ENCODE data around the gene DRAM1.
"Not testable (repeated sequence)": the region's sequence is repeated elsewhere in the genome, so short reads cannot be mapped to it uniquely, and the experiment has no call there.

The DRAM1 gene

GRCh38 chr12:101906226-101906625, 28.8 kb downstream of the DRAM1 start:
- no peak for DNase-seq
- TF ChIP-seq GATA1 (IDR thresholded peaks at IDR 0.05; ENCODE audit: low read depth, low read length) (no peak), POLR2A (IDR thresholded peaks at IDR 0.05; ENCODE audit: low read length) (no peak)

DNA sequence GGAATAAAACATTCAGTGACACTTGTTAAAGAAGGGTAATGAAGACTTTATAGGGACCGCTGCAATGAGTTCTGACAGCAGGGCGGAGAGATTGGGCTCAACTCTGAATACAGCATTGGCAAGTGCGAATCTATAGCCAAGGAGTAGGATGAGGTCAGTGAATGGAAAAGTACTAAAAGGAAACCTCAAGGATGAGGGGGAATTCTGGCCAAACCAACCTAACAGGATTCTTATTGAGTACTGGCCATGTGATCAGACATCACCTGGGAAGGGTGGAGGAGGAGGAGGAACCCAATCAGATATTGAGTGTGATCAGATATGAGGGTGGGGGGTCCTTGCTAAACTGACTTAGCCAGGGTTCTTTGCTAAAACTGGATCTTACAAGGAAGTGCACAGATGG, 31.0 kb downstream of the DRAM1 start:
- TF ChIP-seq POLR2A (IDR thresholded peaks at IDR 0.05; ENCODE audit: low read length) (no peak), GATA1 (IDR thresholded peaks at IDR 0.05; ENCODE audit: low read depth, low read length) (no peak)
- no peak for DNase-seq

DNA sequence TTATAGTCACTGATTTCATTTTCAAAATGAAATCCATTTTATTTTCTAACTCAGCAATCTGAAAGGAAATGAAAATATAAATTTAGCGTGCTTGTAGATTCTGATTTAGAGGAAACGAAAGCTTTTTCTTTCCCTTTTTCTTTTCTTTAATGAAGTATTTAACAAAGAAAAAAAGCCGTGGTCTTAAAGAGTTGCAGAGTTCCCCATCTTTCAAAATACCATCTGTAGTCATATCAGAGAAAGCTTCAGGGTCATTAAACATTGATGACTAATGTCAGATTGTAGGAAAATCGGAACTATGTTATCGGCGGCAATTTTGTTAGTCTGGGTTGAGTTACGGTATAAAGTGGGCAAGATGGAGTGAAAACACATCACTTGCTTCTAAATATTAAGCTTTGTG, 32.3 kb downstream of the DRAM1 start:
- DNase-seq, result no peak
- TF ChIP-seq GATA1 (IDR thresholded peaks at IDR 0.05; ENCODE audit: low read depth, low read length) (no peak), POLR2A (IDR thresholded peaks at IDR 0.05; ENCODE audit: low read length) (no peak)

DNA sequence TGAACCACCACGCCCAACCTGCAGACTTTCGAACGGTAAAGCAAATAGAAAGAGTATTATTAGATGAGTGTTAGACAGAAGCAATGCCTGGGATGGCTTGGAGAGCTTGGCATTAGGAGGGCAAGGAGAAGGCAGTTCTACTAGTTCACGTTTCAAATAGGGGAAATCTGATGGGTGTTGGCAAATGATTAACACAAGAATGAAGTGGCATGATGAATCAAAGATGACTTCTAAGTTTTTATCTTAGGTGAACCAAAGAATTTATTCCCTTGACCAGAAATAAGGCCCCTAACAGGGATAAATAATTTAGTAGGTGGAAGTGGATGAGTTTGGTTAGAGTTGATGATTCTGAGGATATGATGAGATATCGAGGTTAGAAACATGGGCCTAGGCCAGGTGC, 38.5 kb downstream of the DRAM1 start:
- TF ChIP-seq GATA1 (IDR thresholded peaks at IDR 0.05; ENCODE audit: low read depth, low read length) (no peak), POLR2A (IDR thresholded peaks at IDR 0.05; ENCODE audit: low read length) (no peak)
- DNase-seq, result no peak

DNA sequence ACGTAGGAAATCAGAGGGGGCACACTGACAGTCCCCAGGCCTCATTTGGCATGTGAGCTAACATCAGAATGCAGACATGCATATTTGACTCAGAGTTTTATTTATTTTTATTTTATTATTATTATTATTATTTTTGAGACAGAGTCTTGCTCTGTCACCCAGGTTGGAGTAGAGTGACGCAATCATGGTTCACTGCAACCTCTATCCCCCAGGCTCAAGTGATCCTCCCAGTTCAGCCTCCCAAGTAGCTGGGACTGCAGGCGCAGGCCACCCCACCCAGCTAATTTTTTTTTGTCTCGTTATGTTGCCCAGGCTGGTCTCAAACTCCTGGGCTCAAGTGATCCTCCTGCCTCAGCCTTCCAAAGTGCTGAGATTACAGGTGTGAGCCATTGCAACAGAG, 41.4 kb downstream of the DRAM1 start:
- DNase-seq, result not testable (repeated sequence)

DNA sequence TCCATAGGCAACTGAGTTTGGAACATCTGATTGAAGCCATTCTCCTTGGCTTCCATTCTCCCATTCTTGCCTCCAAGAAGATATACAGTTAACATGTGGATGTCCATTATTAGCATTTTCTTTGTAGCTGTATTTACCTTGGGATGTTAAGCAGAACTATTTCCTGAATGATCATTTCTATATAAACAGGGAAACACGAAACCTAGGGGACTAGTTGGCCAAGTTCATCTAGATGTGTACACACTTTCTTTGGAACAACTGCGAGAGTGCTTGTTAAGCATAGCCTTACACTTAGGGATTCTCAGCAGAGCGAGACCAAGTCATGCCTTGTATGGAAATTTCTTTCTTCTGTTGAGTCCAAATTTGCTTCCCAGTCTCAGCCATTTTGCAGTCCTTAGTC, 42.1 kb downstream of the DRAM1 start:
- no peak for TF ChIP-seq GATA1 (IDR thresholded peaks at IDR 0.05; ENCODE audit: low read depth, low read length)
- no peak for TF ChIP-seq POLR2A (IDR thresholded peaks at IDR 0.05; ENCODE audit: low read length)
- no peak for DNase-seq

DNA sequence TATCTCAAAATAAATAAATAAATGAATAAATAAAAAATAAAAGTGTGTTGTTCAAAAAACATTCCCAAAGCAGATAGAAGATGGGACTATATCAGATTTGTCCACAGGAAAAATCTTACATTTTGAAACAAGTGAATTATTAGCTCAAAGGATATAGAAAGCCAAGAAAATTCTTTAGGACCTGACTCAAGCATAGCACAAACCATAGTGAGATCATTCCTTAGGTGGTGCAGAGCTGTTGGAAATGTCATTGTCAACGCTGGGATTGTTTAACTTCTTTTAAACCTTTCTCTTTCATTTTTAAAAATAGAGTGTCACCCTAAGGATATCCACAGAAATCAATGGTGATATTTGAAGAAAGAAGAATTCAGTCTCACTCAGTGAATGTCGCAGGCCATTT, 43.5 kb downstream of the DRAM1 start:
- no peak for DNase-seq
- TF ChIP-seq GATA1 (IDR thresholded peaks at IDR 0.05; ENCODE audit: low read depth, low read length) (no peak), POLR2A (IDR thresholded peaks at IDR 0.05; ENCODE audit: low read length) (no peak)

DNA sequence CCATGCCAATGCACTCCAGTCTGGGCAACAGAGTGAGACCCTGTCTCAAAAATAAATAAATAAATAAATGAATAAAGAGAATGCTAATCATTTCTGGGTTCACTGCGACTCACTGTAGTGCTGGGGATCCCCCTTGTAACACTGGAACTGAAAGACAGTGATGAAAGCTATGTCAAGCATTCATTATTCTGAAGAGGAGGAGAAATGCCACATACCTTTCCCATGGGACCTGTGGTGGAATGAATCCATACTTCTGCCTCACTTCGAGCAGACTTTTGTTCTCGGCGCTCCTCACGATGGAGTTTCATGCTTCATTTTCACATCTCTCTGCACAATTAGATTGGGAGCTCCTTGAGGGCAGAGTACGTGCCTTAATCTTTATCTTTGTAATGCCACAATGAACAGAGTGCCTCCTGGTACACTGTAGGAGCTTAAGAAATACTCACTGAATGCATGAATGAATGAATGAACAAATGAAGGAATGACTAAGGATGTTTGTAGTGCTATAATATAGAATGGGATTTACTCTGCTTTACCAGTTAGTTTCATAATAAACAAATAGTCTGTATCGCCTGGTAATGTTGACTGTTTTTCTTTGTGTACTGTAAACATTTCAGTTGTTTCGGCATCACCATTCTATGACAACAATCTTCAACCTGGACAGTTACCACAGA, 45.8 kb downstream of the DRAM1 start:
- DNase-seq, result no peak
- no peak for TF ChIP-seq GATA1 (IDR thresholded peaks at IDR 0.05; ENCODE audit: low read depth, low read length)
- TF ChIP-seq POLR2A (IDR thresholded peaks at IDR 0.05; ENCODE audit: low read length), result no peak

DNA sequence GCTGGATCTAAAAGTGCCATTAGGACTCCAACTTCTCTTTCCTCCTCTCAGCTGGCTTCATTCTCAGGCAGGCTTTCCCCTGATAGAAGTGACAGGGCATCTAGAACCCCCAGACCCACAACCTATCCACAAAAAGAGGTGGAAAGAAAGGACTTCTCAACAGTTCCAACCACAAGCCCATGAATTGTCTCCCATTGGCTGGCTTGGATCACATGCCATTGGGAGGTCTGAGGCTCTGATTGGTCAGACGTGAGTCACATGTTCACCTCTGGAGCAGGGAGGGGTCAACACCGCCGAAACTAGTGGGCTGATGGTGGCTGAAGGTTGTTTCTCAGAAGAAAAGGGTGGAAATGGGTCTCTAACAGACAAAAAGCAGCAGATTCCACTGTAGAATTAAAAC, 47.2 kb downstream of the DRAM1 start:
- peak; percentile 13 to 19 for DNase-seq
- no peak for TF ChIP-seq GATA1 (IDR thresholded peaks at IDR 0.05; ENCODE audit: low read depth, low read length)
- no peak for TF ChIP-seq POLR2A (IDR thresholded peaks at IDR 0.05; ENCODE audit: low read length)

DNA sequence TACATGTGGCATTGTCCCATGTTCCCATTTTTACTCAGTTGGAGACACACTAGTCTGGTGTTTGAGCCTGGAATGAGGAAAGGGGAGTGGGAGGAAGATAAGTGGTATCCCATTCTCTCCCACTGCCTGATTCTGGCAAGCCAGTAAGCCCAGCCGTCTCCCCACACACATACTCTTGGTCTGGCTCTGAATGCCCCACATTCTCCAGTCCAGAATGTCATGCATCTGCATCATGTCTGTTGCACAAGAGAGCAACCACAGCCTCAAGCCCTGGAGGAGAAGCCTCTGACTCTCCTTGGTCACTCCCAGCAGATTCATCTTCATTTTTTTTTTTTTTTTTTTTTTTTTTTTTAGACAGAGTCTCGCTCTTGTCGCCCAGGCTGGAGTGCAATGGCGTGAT, 48.0 kb downstream of the DRAM1 start:
- TF ChIP-seq POLR2A (IDR thresholded peaks at IDR 0.05; ENCODE audit: low read length) (no peak), GATA1 (IDR thresholded peaks at IDR 0.05; ENCODE audit: low read depth, low read length) (no peak)
- no peak for DNase-seq

- no peak for DNase-seq
Observed at GRCh38 chr12:101925935-101926334, 48.6 kb downstream of the DRAM1 start.

GRCh38 chr12:101927036-101927435, 49.7 kb downstream of the DRAM1 start:
- DNase-seq, result no peak
- TF ChIP-seq GATA1 (IDR thresholded peaks at IDR 0.05; ENCODE audit: low read depth, low read length), result no peak
- TF ChIP-seq POLR2A (IDR thresholded peaks at IDR 0.05; ENCODE audit: low read length), result no peak

More at GRCh38 chr12:101925935-101926334, 48.6 kb downstream of the DRAM1 start:
- TF ChIP-seq GATA1 (IDR thresholded peaks at IDR 0.05; ENCODE audit: low read depth, low read length) (no peak), POLR2A (IDR thresholded peaks at IDR 0.05; ENCODE audit: low read length) (no peak)

- no peak for DNase-seq
- TF ChIP-seq POLR2A (IDR thresholded peaks at IDR 0.05; ENCODE audit: low read length), result no peak
- no peak for TF ChIP-seq GATA1 (IDR thresholded peaks at IDR 0.05; ENCODE audit: low read depth, low read length)
Observed at GRCh38 chr12:101927999-101928398, 50.6 kb downstream of the DRAM1 start.

DNA sequence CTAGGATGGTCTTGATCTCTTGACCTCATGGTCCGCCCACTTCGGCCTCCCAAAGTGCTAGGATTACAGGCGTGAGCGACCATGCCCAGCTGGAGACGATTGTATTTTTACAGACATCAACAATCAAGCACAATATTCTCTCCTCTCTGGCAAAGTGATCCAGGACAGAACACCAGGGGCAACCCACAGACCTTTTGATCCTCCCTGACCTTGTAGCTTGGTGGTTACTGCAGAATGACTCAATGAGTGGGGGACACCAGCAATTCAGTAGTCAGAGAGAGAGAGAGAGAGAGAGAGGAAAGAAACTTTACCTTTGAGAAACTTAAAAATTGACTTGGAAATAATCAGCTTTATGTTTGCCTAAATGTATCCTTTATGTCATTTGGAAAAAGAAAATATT, 51.2 kb downstream of the DRAM1 start:
- no peak for TF ChIP-seq POLR2A (IDR thresholded peaks at IDR 0.05; ENCODE audit: low read length)
- TF ChIP-seq GATA1 (IDR thresholded peaks at IDR 0.05; ENCODE audit: low read depth, low read length), result no peak
- DNase-seq, result no peak

DNA sequence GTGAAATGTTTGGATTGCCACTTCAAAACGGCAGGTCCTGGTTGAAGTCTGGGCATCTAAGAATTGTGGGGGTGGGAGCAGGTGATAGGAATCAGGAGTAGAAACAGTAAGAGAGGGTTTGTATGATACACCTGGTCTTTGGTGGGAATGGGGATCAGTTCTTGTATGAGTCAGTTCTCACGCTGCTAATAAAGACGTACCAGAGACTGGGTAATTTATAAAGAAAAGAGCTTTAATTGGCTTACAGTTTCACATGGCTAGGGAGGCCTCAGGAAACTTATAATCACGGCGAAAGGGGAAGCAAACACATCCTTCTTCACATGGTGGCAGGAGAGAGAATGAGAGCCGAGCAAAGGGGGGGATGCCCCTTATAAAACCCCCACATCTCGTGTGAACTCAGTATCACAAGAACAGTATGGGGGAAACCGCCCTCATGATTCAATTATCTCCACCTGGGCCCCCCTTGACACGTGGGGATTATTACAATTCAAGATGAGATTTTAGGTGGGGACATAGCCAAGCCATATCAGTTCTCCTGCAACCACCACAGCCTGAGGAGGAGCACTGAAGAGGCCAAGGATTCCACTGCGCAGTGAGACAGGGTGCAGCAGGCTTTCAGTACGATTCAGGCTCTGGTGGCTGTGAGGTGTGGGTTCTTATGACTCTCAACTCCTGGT, 52.1 kb downstream of the DRAM1 start:
- TF ChIP-seq POLR2A (IDR thresholded peaks at IDR 0.05; ENCODE audit: low read length) (no peak), GATA1 (IDR thresholded peaks at IDR 0.05; ENCODE audit: low read depth, low read length) (no peak)
- DNase-seq, result no peak

Measured in erythroblast (primary cell).